GM18505 (cell line): ENCODE results near the gene RCCD1.
A peak's percentile ranks its signal among the peaks of the same experiment; 100 is the strongest.

Experiments
- ATAC-seq: cut with Tn5 transposase; IDR thresholded peaks from one replicate; pipeline ENCODE4 v1.9.1; 2021; ENCODE audit not compliant: unreplicated experiment
- POLR2A ChIP-seq: IDR thresholded peaks from 4 replicates; pipeline ENCODE4 v1.6.1; 2011; ENCODE audit warnings: borderline replicate concordance; ENCODE audit not compliant: insufficient read depth, insufficient read length; ENCODE audit errors: extremely low read depth

Gene RCCD1

GRCh38 chr15:90942354-90943120 lies 12.1 kb upstream of the RCCD1 start:
- TF ChIP-seq POLR2A, result no peak
- no peak for ATAC-seq

DNA sequence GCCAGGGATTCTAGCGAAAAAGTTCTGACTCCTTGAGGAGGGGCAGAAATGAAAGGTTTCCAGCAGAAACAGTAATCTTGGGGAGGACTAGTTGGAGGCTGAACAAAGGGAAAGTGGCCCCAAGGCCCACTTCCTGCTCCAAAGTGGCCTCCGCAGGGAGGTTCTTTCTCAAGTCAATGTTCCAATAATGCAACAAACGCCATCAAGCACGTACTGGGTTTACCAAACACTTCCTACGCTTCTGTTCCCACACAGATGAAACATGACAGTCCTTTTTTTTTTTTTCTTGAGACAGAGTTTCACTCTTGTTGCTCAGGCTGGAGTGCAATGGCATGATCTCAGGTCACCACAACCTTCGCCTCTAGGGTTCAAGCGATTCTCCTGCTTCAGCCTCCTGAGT lies 9.6 kb upstream of the RCCD1 start:
- no peak for TF ChIP-seq POLR2A
- no peak for ATAC-seq

- TF ChIP-seq POLR2A, result no peak
- ATAC-seq, result no peak
These were observed 8.1 kb upstream of the RCCD1 start for GRCh38 chr15:90946538-90946937.

- no peak for ATAC-seq
- no peak for TF ChIP-seq POLR2A
These were observed 7.6 kb upstream of the RCCD1 start for GRCh38 chr15:90946941-90947576.

DNA sequence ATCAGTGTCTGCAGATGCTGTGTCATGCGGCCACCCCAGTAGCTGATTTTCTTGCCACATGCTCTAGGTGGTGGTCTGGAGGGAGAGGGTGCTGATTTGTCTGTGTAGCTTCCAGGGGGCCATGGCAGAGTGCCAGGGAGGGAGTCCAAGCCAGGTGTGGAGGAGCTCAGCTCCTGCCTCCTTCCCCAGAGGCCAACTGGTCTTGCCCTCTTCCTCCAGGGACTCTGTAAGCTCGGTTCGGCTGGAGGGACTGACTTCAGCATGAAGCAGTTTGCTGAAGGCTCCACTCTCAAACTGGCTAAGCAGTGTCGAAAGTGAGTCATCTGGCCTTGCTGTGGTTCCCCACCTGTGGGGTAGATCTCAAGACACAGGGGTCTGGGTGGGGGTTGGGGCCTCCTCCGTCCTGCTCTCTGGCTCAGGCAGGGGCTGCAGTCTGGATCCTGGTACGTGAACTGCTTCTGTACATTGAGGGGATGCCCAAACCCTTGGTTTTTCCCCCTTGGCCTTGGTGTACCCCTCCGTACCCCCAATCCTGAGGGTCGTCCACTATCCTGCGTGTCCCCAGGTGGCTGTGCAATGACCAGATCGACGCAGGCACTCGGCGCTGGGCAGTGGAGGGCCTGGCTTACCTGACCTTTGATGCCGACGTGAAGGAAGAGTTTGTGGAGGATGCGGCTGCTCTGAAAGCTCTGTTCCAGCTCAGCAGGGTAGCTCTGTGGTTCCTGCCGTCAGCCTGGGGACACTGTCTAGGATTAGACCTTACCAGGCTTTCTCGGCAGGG lies 6.9 kb upstream of the RCCD1 start:
- TF ChIP-seq POLR2A, result no peak
- no peak for ATAC-seq

- ATAC-seq, result no peak
- TF ChIP-seq POLR2A, result no peak
These were observed 6.2 kb upstream of the RCCD1 start for GRCh38 chr15:90948506-90948905.

GRCh38 chr15:90949979-90950675 lies 4.6 kb upstream of the RCCD1 start:
- TF ChIP-seq POLR2A, result no peak
- no peak for ATAC-seq

- no peak for ATAC-seq
- TF ChIP-seq POLR2A, result no peak
These were observed 4.0 kb upstream of the RCCD1 start for GRCh38 chr15:90950676-90951075.

DNA sequence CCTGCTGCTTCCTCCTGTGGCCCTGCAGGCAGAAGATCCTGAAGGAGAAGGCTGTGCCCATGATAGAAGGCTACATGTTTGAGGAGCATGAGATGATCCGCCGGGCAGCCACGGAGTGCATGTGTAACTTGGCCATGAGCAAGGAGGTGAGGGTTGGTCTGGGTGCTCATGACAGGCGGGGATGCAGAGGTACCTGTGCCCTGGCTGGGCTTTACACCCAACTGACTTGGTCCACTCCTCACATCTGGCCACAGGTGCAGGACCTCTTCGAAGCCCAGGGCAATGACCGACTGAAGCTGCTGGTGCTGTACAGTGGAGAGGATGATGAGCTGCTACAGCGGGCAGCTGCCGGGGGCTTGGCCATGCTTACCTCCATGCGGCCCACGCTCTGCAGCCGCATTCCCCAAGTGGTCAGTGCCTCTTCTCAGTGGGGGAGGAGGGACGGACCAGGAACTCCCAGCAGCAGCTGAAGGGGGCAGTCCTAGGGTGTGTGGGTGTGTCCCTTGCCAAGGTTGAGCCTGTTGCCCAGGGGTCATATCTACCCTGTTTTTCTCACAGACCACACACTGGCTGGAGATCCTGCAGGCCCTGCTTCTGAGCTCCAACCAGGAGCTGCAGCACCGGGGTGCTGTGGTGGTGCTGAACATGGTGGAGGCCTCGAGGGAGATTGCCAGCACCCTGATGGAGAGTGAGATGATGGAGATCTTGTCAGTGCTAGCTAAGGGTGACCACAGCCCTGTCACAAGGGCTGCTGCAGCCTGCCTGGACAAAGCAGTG lies 1.6 kb upstream of the RCCD1 start:
- no peak for TF ChIP-seq POLR2A
- ATAC-seq, result no peak

DNA sequence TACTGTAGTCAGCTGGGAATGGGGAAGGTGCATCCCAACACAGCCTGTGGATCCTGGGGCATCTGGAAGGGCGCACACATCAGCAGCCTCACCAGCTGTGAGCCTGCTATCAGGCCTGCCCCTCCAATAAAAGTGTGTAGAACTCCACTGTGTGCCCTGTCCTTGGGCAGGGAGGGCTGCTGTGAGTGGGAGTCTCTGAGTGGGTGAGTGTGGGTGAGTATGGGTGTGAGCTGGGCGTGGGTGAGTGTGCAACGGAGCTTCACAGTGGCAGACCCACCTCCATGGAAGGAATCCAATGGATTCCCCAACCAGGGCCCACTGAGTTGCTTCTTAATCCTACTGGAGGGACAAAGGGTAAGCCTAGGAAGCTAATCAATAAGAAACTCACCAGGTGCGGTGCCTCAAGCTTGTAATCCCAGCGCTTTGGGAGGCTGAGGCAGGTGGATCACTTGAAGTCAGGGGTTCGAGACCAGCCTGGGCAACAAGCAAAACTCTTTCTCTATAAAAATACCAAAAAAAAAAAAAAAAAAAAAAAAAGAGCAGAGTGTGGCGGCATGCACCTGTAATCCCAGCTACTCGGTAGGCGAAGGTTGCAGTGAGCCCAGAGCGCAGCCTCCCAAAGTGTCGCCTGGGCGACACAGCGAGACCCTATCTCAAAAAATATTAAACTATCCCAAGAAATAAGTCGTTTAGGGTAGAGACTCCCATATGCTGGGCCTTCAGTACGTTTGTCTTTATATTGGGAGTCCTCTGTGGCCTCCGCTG lies 555 bp upstream of the RCCD1 start:
- no peak for TF ChIP-seq POLR2A

DNA sequence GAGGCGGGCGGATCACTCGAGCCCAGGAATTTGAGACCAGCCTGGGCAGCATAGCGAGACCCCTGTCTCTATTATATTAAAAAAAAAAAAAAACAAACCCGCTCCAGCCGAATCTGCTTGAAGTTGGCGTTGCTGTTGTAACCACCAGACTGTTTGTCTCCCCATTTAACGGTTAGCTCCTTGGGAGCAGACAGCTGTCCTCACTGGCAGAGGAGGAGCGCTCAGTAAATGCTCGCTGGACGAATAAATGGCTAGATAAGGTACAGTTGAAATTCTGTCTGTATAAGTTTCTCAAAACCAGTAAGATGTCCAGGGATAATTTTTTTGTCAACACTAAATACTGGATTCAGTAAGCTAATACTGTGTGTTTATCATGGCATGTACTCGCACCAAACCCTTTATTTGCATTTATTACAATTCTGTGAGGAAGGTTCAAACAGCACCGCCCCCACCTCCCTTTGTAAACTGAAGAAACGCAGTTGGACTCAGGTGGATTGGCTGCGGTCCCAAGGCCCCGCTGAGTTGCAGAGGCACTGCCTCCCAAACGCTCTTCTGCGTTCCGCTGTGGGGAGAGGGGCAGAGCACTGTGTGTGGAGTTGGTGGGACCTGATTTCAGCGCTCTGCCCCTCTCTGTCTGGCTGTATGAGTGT lies 1.1 kb downstream of the RCCD1 start:
- TF ChIP-seq POLR2A, result no peak
- ATAC-seq, result no peak

More for the DNA sequence above, 555 bp upstream of the RCCD1 start:
- ATAC-seq, result no peak

DNA sequence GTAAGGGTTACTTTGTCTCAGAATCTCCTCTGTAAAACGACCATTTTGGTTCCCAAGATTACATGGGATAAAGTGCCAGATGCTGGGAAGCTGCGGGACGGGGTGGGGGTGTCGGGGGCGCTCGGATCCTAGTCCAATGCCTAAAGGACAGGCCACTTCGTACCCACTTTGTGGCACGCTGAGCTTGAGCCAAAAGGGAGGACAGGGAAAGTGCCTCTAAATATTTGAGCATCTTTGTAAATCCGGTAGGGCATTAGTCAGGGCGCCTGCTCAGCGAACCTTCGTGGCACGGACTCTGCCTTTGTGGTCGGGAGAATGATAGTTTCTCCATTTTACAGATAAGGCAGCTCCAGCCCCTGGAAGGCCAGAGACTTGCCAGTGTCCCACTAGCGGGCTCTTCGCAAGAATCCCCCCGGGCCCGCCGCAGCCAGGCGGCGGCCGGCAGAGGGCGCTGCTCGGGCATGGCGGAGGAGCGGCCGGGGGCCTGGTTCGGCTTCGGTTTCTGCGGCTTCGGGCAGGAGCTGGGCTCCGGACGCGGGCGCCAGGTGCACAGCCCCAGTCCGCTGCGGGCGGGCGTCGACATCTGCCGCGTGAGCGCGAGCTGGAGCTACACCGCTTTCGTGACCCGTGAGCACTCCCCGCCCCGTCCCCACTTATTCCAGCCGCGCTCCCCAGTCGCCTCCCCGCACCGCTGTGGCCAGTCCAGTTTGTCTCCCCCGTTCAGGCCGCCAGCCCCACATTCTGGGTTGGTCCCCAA lies 1.8 kb downstream of the RCCD1 start:
- peak; percentile 32 for TF ChIP-seq POLR2A
- ATAC-seq, result peak; percentile 29
